LNCAP (cell line): ENCODE measurements around the gene INSIG2.

ENCODE experiments used
- TF ChIP-seq, protein P1 (sequence below): fragments of 450-650 bp; IDR thresholded peaks from 2 replicates; pipeline ENCODE4 v1.5.1; 2017; ENCODE audit warnings: mild to moderate bottlenecking

Gene INSIG2

GRCh38 chr2:118127250-118127649 is 39.0 kb downstream of the INSIG2 start:
- TF ChIP-seq, protein P1, sequence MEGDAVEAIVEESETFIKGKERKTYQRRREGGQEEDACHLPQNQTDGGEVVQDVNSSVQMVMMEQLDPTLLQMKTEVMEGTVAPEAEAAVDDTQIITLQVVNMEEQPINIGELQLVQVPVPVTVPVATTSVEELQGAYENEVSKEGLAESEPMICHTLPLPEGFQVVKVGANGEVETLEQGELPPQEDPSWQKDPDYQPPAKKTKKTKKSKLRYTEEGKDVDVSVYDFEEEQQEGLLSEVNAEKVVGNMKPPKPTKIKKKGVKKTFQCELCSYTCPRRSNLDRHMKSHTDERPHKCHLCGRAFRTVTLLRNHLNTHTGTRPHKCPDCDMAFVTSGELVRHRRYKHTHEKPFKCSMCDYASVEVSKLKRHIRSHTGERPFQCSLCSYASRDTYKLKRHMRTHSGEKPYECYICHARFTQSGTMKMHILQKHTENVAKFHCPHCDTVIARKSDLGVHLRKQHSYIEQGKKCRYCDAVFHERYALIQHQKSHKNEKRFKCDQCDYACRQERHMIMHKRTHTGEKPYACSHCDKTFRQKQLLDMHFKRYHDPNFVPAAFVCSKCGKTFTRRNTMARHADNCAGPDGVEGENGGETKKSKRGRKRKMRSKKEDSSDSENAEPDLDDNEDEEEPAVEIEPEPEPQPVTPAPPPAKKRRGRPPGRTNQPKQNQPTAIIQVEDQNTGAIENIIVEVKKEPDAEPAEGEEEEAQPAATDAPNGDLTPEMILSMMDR = no peak

DNA sequence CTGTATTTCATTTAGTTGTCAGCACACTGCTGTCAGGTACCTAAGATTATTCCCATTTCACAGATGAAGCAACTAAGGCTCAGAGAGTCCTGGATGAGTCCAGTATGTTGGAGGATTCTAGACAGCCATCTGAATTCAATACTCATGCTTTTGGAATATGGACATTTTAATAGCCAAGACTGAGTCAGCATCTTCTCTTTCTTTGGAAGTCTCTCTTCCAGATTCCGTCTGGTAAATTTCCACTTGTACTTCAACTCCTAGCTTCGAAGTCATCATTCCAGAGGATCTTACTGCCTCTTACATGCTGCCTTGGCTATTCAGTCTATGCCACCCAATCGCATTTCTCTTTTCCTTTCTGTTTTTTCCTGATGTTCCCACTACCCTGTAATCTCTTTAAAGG is 40.6 kb downstream of the INSIG2 start:
- TF ChIP-seq, protein P1 = no peak

GRCh38 chr2:118130385-118130784 is 42.1 kb downstream of the INSIG2 start:
- TF ChIP-seq, protein P1 = no peak

DNA sequence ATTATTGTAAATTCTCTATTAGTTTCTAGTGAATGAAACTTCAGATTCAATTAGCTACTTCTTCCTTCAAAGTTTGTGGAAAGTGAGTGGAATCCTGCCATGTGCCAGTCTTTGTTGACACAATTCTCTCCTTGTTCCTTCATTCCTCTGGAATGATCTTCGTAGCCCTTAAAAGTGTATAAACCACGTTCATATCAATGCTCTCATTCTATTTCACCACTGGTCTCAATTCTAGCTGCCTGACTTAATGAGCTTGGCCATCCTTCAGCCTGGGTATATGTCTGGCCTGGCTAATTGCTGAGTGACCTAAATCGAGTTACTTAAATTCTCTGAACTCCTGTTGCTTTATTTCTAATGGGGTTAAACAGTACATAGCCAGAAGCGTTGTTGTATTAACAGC is 43.5 kb downstream of the INSIG2 start:
- TF ChIP-seq, protein P1 = no peak

GRCh38 chr2:118133916-118134315 is 45.6 kb downstream of the INSIG2 start:
- TF ChIP-seq, protein P1 = no peak

- TF ChIP-seq, protein P1 = no peak
These were observed 46.4 kb downstream of the INSIG2 start for GRCh38 chr2:118134650-118135049.

GRCh38 chr2:118145207-118145606 is 56.9 kb downstream of the INSIG2 start:
- TF ChIP-seq, protein P1 = no peak

GRCh38 chr2:118145806-118146205 is 57.5 kb downstream of the INSIG2 start:
- TF ChIP-seq, protein P1 = no peak
